ENCODE data around the gene MAL.

- TF ChIP-seq CTCF (IDR thresholded peaks at IDR 0.05) (no peak), POLR2A (IDR thresholded peaks at IDR 0.05) (no peak)
Measured at GRCh38 chr2:95027369-95027720, 1.8 kb downstream of the MAL start.

All from Peyer's patch (tissue), 4 donors.